HepG2 (cell line): Measurements from ENCODE around the gene ARAP1.

Source experiments
- AGO2 ChIP-seq: fragments of 200-400 bp; formaldehyde crosslinking; optimal IDR thresholded peaks from 2 replicates; pipeline ENCODE3; 2017; ENCODE audit warnings: mild to moderate bottlenecking, low read depth, low read length, moderate library complexity
- CTCF ChIP-seq: sonication (generic); formaldehyde crosslinking; IDR thresholded peaks from 2 replicates; pipeline ENCODE4 v1.5.0; 2020; ENCODE audit warnings: mild to moderate bottlenecking, missing genetic modification reagents, moderate library complexity
- JUN ChIP-seq: sonication (generic); formaldehyde crosslinking; IDR thresholded peaks from 2 replicates; pipeline ENCODE4 v1.4.0; 2020; ENCODE audit warnings: mild to moderate bottlenecking, missing genetic modification reagents
- POLR2AphosphoS5 ChIP-seq: IDR thresholded peaks from 2 replicates; pipeline ENCODE4 v1.6.1; 2012; ENCODE audit warnings: low read depth, low read length
- TAF1 ChIP-seq: sonication (generic); formaldehyde crosslinking; IDR thresholded peaks from 2 replicates; pipeline ENCODE4 v1.4.0; 2020; ENCODE audit warnings: missing genetic modification reagents
- ZNF274 ChIP-seq: sonication (generic); formaldehyde crosslinking; IDR thresholded peaks from 2 replicates; pipeline ENCODE4 v1.5.1; 2020; ENCODE audit warnings: mild to moderate bottlenecking, missing genetic modification reagents
- ZNF598 ChIP-seq: sonication (generic); formaldehyde crosslinking; IDR thresholded peaks from 2 replicates; pipeline ENCODE4 v1.5.1; 2020; ENCODE audit warnings: mild to moderate bottlenecking, missing genetic modification reagents, borderline replicate concordance

- peak; percentile 90 for TF ChIP-seq CTCF (CRISPR knock-in tag)
- no peak for TF ChIP-seq JUN (CRISPR knock-in tag)
- peak; percentile 73; the same call in 1 of the 2 replicates for TF ChIP-seq ZNF598 (CRISPR knock-in tag)
- no peak for TF ChIP-seq POLR2AphosphoS5
- no peak for TF ChIP-seq AGO2
- TF ChIP-seq TAF1 (CRISPR knock-in tag) = no peak
- no peak; the same call in 1 of the 2 replicates for TF ChIP-seq ZNF274 (CRISPR knock-in tag)
Measured at GRCh38 chr11:72642884-72643522, 109.2 kb downstream of the ARAP1 start.
